Pancreas (tissue), 10 donors: ENCODE measurements around the gene SCAMP4. TPM values are rescaled to one million over a fixed set of nuclear protein-coding genes. Genes with fewer than 3 reads are reported as not detected.

ENCODE experiments used
- ATAC-seq, 4 donors: fragments of 200-7000 bp; cut with Tn5 transposase; one replicate each; pipeline versions ENCODE4 v1.8.0 to v1.9.1; 2020; ENCODE audit warnings: mild to moderate bottlenecking in 4 of 4, moderate library complexity in 4 of 4
- DNase-seq, 6 donors: peaks; one replicate each; pipeline ENCODE4 v3.0.0-alpha.2; 2020
- FAIRE-seq: peaks from 2 replicates; lab custom pipeline; 2012; peaks lifted over from hg19 to GRCh38; lab: Jason Lieb, UNC
- H3K27ac ChIP-seq, 4 donors: fragments of 200-600 bp; sonication (generic); 1 replicate in 3 of 4; 2 replicates in 1 of 4; pipeline versions ENCODE4 v1.5.0 to v1.8.0; 2020
- H3K27me3 ChIP-seq, 4 donors: fragments of 200-600 bp; one replicate each; pipeline ENCODE4 v1.8.0; 2021
- H3K36me3 ChIP-seq, 3 donors: fragments of 200-600 bp; sonication (generic) in 1 of 3; one replicate each; pipeline versions ENCODE4 v1.5.0 to v1.8.0; 2020 to 2021
- H3K4me1 ChIP-seq, 3 donors: fragments of 200-600 bp; one replicate each; pipeline ENCODE4 v1.8.0; 2021
- H3K4me3 ChIP-seq, 4 donors: fragments of 200-600 bp; sonication (generic) in 2 of 4; one replicate each; pipeline versions ENCODE4 v1.5.0 to v1.8.0; 2020 to 2021
- H3K9me3 ChIP-seq, 4 donors: fragments of 200-600 bp; one replicate each; pipeline ENCODE4 v1.8.0; 2021
- WGBS, 2 donors: extraction: QIAGEN DNeasy Blood & Tissue Kit; methylation state at CpG; one replicate each; pipeline ENCODE4 v1.1.7; 2013; 5-methylcytosine and 5-hydroxymethylcytosine counted together
- intact Hi-C, 3 donors: fragments of 100-400 bp; cut with DNase I; formaldehyde crosslinking; loops; one replicate each; pipeline versions ENCODE4 v1.11.1 to v1.14.2; 2022
- polyA plus RNA-seq, 2 donors: library from polyadenylated mRNA; stranded (reverse); fragments of 200-250 nt; gene quantifications; one replicate each; pipeline ENCODE4 v1.2.3, GENCODE V29; 2013
- total RNA-seq, 6 donors: library from RNA; stranded (reverse); fragmentation: NEBNext Ultra II Directional in 4 of 6; extraction: Animal tissue kit (Norgen Biotek cat#: 25700) in 4 of 6; gene quantifications; one replicate each; pipeline versions ENCODE4 v1.2.1 to v1.2.4, GENCODE V29; 2021 to 2023
- TF ChIP-seq, protein P1 (sequence below), 4 donors: fragments of 200-600 bp; sonication (generic) in 3 of 4; IDR thresholded peaks; one replicate each; pipeline versions ENCODE4 v1.5.0 to v1.8.0; 2021; ENCODE audit warnings: antibody characterized with exemption in 4 of 4
- donor health status: healthy with polysubstance abuse.
- donor health status: DM: no; HTN: no; CAD: no; lungs with moderate emphysema.
- donor health status: DM: no; HTN: no; CAD: no.
- donor health status: control.
- donor health status: control.
- donor health status: Bipolar disorder and iron deficiency.
- donor health status: DM: yes; HTN: yes; CAD: no.
- donor health status: DM: no; HTN: no; CAD: no.
- donor health status: DM: no; HTN: no; CAD: no.
- donor health status: DM: yes; HTN: yes; CAD: no.

Gene SCAMP4
- total and polyA plus RNA-seq, 8 donors = 23.0 to 52.2 (median 31.4) TPM

DNA sequence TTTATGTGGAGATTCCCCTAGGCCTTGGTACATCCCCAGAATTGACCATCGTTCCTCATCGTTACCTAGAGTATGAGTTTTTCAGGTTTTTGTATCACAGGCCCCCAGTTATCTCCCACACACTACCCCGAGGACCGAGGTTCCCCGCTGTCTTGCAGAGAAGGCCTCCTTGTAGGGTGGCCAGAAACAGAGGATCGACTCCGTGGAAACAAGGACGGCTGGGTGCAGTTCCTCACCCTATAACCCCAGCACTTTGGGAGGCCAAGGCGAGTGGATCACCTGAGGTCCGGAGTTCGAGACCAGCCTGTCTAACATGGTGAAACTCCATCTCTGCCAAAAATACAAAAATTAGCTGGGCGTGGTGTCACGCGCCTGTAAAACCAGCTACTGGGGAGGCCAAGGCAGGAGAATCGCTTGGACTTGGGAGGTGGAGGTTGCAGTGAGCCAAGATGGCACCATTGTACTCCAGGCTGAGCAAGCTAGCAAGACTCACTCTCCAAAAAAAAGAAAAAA, 720 bp downstream of the SCAMP4 start:
- Histone ChIP-seq H3K4me3 (peak overlapping the region; percentile 55 to 65 (median 61)), H3K9me3 (no peaks in the 10 kb centered on the region), H3K27ac (peak overlapping the region; percentile 69 to 94 (median 86)), H3K27me3 (no peaks in the 10 kb centered on the region), H3K36me3 (no peaks in the 10 kb centered on the region), H3K4me1 (peaks cover 22 to 33% (median 26%) of the 10 kb centered on the region in 3 donors)
- TF ChIP-seq, protein P1, sequence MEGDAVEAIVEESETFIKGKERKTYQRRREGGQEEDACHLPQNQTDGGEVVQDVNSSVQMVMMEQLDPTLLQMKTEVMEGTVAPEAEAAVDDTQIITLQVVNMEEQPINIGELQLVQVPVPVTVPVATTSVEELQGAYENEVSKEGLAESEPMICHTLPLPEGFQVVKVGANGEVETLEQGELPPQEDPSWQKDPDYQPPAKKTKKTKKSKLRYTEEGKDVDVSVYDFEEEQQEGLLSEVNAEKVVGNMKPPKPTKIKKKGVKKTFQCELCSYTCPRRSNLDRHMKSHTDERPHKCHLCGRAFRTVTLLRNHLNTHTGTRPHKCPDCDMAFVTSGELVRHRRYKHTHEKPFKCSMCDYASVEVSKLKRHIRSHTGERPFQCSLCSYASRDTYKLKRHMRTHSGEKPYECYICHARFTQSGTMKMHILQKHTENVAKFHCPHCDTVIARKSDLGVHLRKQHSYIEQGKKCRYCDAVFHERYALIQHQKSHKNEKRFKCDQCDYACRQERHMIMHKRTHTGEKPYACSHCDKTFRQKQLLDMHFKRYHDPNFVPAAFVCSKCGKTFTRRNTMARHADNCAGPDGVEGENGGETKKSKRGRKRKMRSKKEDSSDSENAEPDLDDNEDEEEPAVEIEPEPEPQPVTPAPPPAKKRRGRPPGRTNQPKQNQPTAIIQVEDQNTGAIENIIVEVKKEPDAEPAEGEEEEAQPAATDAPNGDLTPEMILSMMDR (IDR thresholded peaks at IDR 0.05) = no peak
- ATAC-seq = no peak
- peak in 1 of 6 donors; percentile 39 for DNase-seq
- intact Hi-C loops = no loop called here
- 67 to 69% methylated on average over 15 of the region's 15 CpGs for WGBS, 2 donors
- no peak for FAIRE-seq

- FAIRE-seq (no peak), ATAC-seq (no peak), DNase-seq (no peak)
- no peaks in the 10 kb centered on the region for H3K27me3 ChIP-seq
- peaks cover 22 to 33% (median 26%) of the 10 kb centered on the region in 3 donors for H3K4me1 ChIP-seq
- no peaks in the 10 kb centered on the region for H3K9me3 ChIP-seq
- TF ChIP-seq, protein P1 (IDR thresholded peaks at IDR 0.05) = no peak
- intact Hi-C loops = no loop called here
- H3K36me3 ChIP-seq = peaks cover 0 to 2% (median 0%) of the 10 kb centered on the region in 3 donors
- peak overlapping the region in 2 of 4 donors; percentile 34 to 40 for H3K4me3 ChIP-seq
- H3K27ac ChIP-seq = peak overlapping the region; percentile 76 to 84 (median 80)
- WGBS, 2 donors = 63 to 69% methylated on average over 10 of the region's 10 CpGs
These were observed 1.9 kb downstream of the SCAMP4 start for GRCh38 chr19:1906985-1907562.

DNA sequence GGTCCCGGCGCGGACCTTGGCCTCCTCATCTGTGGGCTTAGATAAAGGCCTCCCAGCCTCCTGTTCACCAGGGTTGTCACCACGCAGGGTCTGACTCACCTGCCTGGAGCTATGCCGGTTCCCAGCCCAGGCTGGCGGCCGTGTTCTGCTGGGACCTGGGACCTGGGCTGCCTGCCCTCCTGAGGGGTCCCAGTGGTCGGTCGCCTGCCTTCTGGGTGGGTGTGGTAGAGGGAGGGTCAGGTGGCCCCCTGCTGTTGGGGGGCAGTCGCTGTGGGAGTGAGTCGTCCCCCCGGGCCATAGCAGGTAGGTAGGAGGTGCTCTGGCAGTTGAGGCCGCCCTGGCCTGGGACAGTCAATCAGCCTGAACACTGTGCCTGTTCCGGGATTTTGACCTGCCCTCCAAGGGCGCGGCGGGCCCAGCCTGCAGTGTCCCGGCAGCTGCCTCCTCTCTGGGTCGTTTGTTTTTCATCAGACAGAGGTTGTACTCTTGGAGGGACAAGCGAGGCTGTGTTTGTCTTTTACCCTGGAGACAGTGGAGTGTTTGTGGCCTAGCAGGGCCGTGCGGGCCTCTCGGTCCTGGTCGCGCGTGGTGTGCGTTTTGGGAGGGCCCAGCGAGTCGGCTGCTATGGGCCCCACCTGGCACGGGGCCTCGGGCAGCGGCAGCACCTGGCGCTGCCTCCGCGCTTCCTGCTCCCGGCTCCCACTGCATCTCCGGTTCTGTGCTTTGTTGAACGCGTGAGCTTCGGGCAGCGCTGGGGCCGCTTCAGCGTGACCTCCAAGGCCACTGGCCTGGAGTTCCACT, 2.6 kb downstream of the SCAMP4 start:
- intact Hi-C loops = no loop called here
- Histone ChIP-seq H3K4me3 (peak overlapping the region in 3 of 4 donors; percentile 1 to 40 (median 34)), H3K9me3 (no peaks in the 10 kb centered on the region), H3K27me3 (no peaks in the 10 kb centered on the region), H3K36me3 (peaks cover 0 to 9% (median 0%) of the 10 kb centered on the region in 3 donors), H3K27ac (peak overlapping the region; percentile 76 to 84 (median 80)), H3K4me1 (peaks cover 22 to 33% (median 26%) of the 10 kb centered on the region in 3 donors)
- ATAC-seq = peak; percentile 40 to 51 (median 45)
- FAIRE-seq = no peak
- WGBS, 2 donors = 16% methylated on average over 43 of the region's 43 CpGs
- TF ChIP-seq, protein P1 (IDR thresholded peaks at IDR 0.05) = no peak
- peak; percentile 55 to 87 (median 76) for DNase-seq

DNA sequence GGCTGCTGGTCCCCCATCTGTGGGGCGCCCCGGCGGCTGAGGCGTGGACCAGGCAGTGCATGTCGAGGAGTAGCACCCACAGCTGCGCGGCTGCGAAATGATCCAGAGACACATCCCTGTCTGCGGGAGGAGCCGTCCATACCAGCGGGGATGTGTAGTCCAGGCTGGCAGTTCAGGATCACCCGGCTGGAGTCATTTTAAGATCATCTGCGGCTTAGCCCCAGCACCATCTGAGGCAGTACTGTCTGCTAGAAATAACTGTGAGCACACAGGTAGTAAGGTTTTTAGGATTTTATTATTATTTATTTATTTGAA, 3.1 kb downstream of the SCAMP4 start:
- peaks cover 0 to 14% (median 0%) of the 10 kb centered on the region in 3 donors for H3K36me3 ChIP-seq
- no peaks in the 10 kb centered on the region for H3K9me3 ChIP-seq
- no peak for FAIRE-seq
- H3K27me3 ChIP-seq = no peaks in the 10 kb centered on the region
- ATAC-seq = no peak
- intact Hi-C loops = no loop called here
- H3K27ac ChIP-seq = peak overlapping the region; percentile 76 to 84 (median 80)
- TF ChIP-seq, protein P1 (IDR thresholded peaks at IDR 0.05) = no peak
- peak overlapping the region in 3 of 4 donors; percentile 1 to 40 (median 34) for H3K4me3 ChIP-seq
- peaks cover 23 to 36% (median 23%) of the 10 kb centered on the region in 3 donors for H3K4me1 ChIP-seq
- 36 to 39% methylated on average over 13 of the region's 13 CpGs for WGBS, 2 donors
- DNase-seq = peak in 1 of 6 donors; percentile 80
